Prostate gland (tissue), 2 donors: Measurements from ENCODE around the gene SPATA3.
"Not testable (repeated sequence)": the region's sequence is repeated elsewhere in the genome, so short reads cannot be mapped to it uniquely, and the experiment has no call there.

Source experiments
- CTCF ChIP-seq, 4 experiments: fragments of 200-600 bp in 2 of 4; fragments of 450-650 bp in 2 of 4; sonication (generic) in 2 of 4; IDR thresholded peaks; 1 replicate in 3 of 4; 2 replicates in 1 of 4; pipeline ENCODE4 v1.5.1; 2016 to 2019; ENCODE audit warnings: antibody characterized with exemption in 4 of 4, mild to moderate bottlenecking in 2 of 4, moderate library complexity in 2 of 4
- POLR2A ChIP-seq: fragments of 450-650 bp; IDR thresholded peaks from one replicate; pipeline ENCODE4 v1.6.1; 2016; ENCODE audit warnings: antibody characterized with exemption, mild to moderate bottlenecking
- POLR2AphosphoS5 ChIP-seq: sonication (generic); formaldehyde crosslinking; IDR thresholded peaks from one replicate; pipeline ENCODE4 v1.6.1; 2017; ENCODE audit warnings: antibody characterized with exemption

GRCh38 chr2:231004930-231005329, 9.0 kb downstream of the SPATA3 start:
- not testable (repeated sequence) for TF ChIP-seq CTCF (IDR thresholded peaks at IDR 0.05); POLR2AphosphoS5; POLR2A
